ENCODE data around the gene P3H3. TPM values are rescaled to one million over a fixed set of nuclear protein-coding genes. Genes with fewer than 3 reads are reported as not detected.
A peak's percentile ranks its signal among the peaks of the same experiment; 100 is the strongest.

The P3H3 gene
- total RNA-seq, 2 experiments from 2014 or later: 0.86 to 1.3 TPM

DNA sequence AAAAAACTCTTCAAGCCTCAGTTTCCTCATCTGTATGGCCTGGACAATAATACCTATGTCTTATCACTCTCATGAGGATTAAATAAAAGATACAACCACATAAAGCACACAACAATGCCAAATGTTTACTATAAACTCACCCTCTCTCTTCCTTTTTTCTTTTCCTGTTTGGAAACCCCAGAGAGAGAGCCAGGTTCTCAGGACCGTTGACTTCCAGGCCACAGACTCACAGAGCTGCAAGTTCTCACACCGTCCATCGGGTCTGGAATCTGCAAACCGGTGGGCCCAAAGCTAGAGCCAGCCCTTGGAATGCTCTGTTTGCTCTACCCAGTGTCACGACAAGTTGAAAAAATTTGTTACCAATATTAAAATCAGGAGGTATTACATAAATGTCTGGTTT lies 43.4 kb upstream of the P3H3 start:
- Mint-ChIP-seq H3K27me3 (no peaks in the 10 kb centered on the region), H3K27ac (no peak overlapping the region), H3K36me3 (ENCODE audit: low read depth) (peaks cover 2% of the 10 kb centered on the region), H3K4me3 (no peak overlapping the region), H3K9me3 (ENCODE audit: low read depth) (no peaks in the 10 kb centered on the region), H3K4me1 (peaks cover 82% of the 10 kb centered on the region)
- ATAC-seq (no peak), DNase-seq (no peak)
- POLR2A ChIA-PET: interaction anchor here (0.6 kb wide), 1 partner anchor 85 kb away, joined by 3 read pairs; no protein-coding TSS in a partner anchor
- CTCF ChIA-PET: interaction anchor here (0.6 to 1.8 kb wide), 5 partner anchors 16 to 117 kb away, joined by 3 to 9 read pairs (median 7); partner anchors contain the start of genes MLF2 and PTMS
- intact Hi-C loops (cut with DNase I, micrococcal nuclease): loop anchor here (5.0 kb wide), 3 partner anchors 177 to 442 kb away; partner anchors contain the start of genes CD27 (in 1 of the 2), CHD4 (in 1 of the 2) and TNFRSF1A (in 1 of the 2)

DNA sequence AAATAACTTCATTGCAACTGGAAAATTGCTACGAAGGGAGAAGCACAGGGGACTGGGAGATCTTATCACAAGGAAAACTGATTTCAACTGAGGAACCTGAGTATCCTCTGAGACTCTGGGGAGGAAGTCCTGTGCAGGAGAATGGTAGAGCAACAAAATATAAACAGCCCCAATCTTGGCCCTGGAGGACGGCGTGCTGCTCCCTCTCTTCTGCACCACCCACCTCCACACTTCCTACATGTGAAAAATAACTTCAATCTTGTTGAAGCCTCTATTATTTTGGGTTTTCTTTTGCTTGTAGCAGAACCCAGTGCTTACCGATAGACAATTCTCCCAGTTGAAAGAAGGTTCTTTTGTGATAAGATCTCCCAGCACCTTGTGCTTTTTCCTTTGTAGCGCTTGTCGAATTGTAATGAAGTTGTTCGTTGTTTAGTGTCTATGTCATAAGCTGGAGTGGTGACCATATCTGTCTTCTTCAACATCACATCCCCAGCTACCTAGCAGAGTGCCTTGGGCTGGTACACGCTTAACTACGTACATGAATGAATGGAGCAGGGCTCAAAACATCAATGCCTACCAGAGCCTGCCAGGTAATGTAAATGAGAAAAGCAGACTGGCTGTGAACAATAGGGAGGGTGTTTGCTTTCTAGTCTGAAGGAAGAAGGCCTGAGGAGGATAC lies 41.7 kb upstream of the P3H3 start:
- Mint-ChIP-seq H3K9me3 (ENCODE audit: low read depth) (no peaks in the 10 kb centered on the region), H3K27me3 (no peaks in the 10 kb centered on the region), H3K4me1 (peaks cover 67% of the 10 kb centered on the region), H3K27ac (peak overlapping the region; percentile 90), H3K36me3 (ENCODE audit: low read depth) (peaks cover 14% of the 10 kb centered on the region), H3K4me3 (peak overlapping the region; percentile 66)
- ChIA-PET CTCF (interaction anchor here (0.5 to 1.7 kb wide), 13 partner anchors 8 to 206 kb away, joined by 3 to 8 read pairs (median 4); partner anchors contain the start of genes CDCA3, PTMS and USP5), POLR2A (interaction anchor here (0.8 kb wide), 1 partner anchor 10 kb away, joined by 3 read pairs; no protein-coding TSS in a partner anchor)
- ATAC-seq (peak; percentile 14), DNase-seq (peak; percentile 42)
- intact Hi-C loops (cut with DNase I, micrococcal nuclease): loop anchor here (5.0 kb wide), 2 partner anchors 179 to 444 kb away; partner anchors contain the start of genes CHD4 (in 1 of the 2) and TNFRSF1A (in 1 of the 2)

DNA sequence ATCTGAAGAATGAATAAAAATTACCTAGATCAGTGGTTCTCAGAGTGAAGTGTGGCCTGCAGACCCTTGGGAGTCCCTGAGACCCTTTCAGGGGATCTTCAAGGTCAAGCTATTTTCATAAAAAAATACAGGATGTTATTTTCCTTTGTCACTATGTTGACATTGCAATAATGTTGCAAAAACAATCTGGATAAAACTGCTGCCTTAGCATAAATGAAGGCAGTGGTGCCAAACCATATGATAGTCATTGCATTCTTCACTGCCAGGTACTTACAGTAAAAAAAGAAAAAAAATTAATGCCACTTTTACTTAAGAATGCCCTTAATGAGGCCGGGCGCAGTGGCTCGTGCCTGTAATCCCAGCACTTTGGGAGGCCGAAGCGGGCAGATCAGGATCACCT lies 40.9 kb upstream of the P3H3 start:
- peak overlapping the region; percentile 66 for H3K4me3 Mint-ChIP-seq
- POLR2A ChIA-PET: no interaction called here
- no peak for ATAC-seq
- peaks cover 21% of the 10 kb centered on the region for H3K36me3 Mint-ChIP-seq (ENCODE audit: low read depth)
- intact Hi-C loops (cut with DNase I, micrococcal nuclease): loop anchor here (5.0 kb wide), 2 partner anchors 180 to 445 kb away; partner anchors contain the start of genes CHD4 (in 1 of the 2) and TNFRSF1A (in 1 of the 2)
- H3K9me3 Mint-ChIP-seq (ENCODE audit: low read depth): no peaks in the 10 kb centered on the region
- CTCF ChIA-PET: interaction anchor here (0.5 to 1.7 kb wide), 13 partner anchors 9 to 207 kb away, joined by 3 to 8 read pairs (median 4); partner anchors contain the start of genes CDCA3, PTMS and USP5
- peak overlapping the region; percentile 90 for H3K27ac Mint-ChIP-seq
- no peaks in the 10 kb centered on the region for H3K27me3 Mint-ChIP-seq
- H3K4me1 Mint-ChIP-seq: peaks cover 66% of the 10 kb centered on the region
- no peak for DNase-seq

DNA sequence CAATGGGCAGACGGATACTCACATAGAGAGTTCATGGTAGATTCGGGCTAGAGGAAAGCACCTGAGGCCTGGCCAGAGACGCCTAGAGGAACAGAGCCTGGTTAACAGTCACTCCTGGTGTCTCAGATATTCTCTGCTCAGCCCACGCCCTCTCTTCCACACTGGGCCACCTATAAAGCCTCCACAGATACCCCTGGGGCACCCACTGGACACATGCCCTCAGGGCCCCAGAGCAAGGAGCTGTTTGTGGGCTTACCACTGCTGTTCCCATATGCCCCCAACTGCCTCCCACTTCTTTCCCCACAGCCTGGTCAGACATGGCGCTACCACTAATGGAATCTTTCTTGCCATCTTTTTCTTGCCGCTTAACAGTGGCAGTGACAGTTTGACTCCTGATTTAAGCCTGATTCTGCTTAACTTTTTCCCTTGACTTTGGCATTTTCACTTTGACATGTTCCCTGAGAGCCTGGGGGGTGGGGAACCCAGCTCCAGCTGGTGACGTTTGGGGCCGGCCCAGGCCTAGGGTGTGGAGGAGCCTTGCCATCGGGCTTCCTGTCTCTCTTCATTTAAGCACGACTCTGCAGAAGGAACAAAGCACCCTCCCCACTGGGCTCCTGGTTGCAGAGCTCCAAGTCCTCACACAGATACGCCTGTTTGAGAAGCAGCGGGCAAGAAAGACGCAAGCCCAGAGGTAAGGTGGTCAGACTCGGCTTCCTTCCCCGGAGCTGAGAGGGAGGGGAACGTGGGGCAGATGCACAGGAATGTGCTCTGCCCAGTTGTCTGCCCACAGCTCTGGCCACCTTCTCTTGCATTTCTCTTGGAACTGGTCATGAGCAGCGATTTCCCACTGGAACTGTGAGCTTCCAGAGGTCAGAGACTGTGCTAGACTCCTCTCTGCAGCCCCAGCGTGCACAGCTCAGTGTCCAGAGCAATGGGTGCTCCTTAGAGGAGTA lies 39.0 kb upstream of the P3H3 start, which contains the start of gene CD4:
Gene CD4 (plus strand): TSS at position 557 of the 953 bp plus-strand sequence. CDS start 10,611 bp downstream, outside the sequence.
- peak; percentile 79 for ATAC-seq
- DNase-seq: peak; percentile 94
- peak within 1 kb of the TSS; percentile 89 for H3K4me3 Mint-ChIP-seq
- H3K36me3 Mint-ChIP-seq (ENCODE audit: low read depth): peaks cover 32% of the 10 kb centered on the region
- intact Hi-C loops (cut with DNase I, micrococcal nuclease): loop anchor here (1.0 to 5.0 kb wide), 4 partner anchors 10 to 447 kb away; partner anchors contain the start of genes CHD4 (in 2 of the 2) and TNFRSF1A (in 1 of the 2)
- no peaks in the 10 kb centered on the region for H3K27me3 Mint-ChIP-seq
- POLR2A ChIA-PET: interaction anchor here (0.6 to 1.9 kb wide), 10 partner anchors 9 to 255 kb away, joined by 3 to 14 read pairs (median 4); partner anchors contain the start of genes CDCA3, GAPDH, MLF2 and PTMS
- peak within 1 kb of the TSS; percentile 93 for H3K27ac Mint-ChIP-seq
- no peaks in the 10 kb centered on the region for H3K9me3 Mint-ChIP-seq (ENCODE audit: low read depth)
- H3K4me1 Mint-ChIP-seq: peaks cover 60% of the 10 kb centered on the region
- CTCF ChIA-PET: interaction anchor here (0.7 to 2.9 kb wide), 8 partner anchors 9 to 156 kb away, joined by 3 to 37 read pairs (median 6); partner anchors contain the start of gene MLF2

DNA sequence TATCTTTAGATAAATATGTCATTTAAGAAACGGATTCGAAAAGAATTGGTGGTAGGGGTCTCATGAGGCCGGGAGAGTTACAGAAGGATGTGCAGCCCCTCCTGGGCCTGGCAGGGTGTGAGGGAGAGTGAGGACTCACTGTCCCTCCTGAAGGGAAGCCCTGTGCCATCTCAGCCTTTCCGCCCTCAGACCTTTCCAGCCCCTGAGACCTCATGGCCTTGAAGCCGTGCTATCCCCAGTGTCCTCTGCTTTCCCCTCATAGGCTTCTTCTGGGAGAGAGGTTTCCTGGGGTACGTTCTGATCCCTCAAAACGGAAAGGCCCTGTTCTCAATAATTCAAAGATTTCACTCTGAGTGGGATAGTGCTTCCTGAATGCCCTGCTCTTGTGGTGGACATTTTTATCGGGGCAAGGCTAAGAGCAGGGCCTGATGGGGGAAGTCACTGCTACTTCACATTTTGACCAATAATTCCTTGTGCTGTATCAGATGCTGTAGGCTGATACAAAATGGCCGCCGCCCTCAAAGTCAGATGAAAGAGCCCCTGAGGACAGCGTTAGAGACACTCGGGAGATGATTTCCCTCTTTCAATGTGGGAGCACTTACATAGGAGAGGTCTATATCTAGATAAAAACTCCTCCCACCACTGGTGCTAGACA lies 37.6 kb upstream of the P3H3 start:
- CTCF ChIA-PET: interaction anchor here (0.5 to 3.4 kb wide), 7 partner anchors 10 to 138 kb away, joined by 3 to 37 read pairs (median 4); partner anchors contain the start of genes COPS7A and MLF2
- ATAC-seq: peak; percentile 46

DNA sequence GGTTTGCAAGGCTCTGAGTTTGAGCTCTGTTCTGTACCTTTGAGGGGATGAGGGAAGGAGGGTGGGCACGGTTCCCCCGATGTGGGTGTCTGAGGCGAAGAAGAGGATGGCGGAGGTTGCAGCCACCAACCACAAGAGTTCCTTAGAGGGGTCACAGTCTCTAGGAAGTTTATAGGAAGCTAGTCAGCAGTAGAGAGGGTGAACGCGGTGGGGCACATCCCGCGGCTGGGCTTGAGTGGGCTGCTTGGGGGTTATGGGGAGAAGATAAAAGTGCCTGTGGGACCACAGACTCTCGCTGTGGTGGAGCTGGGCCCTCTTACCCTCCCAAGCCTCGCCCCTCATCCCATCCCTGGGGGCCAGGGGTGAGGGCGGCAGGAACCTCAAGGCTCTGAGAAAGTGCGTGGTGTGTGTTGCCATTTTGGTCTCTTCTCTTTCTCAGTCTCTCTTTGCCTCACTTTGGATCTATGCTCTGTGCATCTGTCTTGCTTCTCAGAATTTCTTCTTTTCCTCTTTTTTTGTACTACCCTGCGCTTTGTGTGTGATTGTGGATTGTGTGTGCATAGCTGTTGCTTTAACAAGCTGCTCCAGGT lies 36.2 kb upstream of the P3H3 start:
- intact Hi-C loops (cut with DNase I, micrococcal nuclease): loop anchor here in 1 of 2 experiments (2.0 to 5.0 kb wide), 3 partner anchors 19 to 40 kb away; partner anchors contain the start of genes LAG3, MLF2 and P3H3
- ChIA-PET CTCF (interaction anchor here (0.6 to 3.4 kb wide), 14 partner anchors 11 to 623 kb away, joined by 3 to 29 read pairs (median 3); partner anchors contain the start of genes MLF2 and PTMS), POLR2A (interaction anchor here (0.9 to 1.6 kb wide), 7 partner anchors 11 to 258 kb away, joined by 3 to 7 read pairs (median 5); partner anchors contain the start of genes C12orf57, COPS7A, GAPDH and LAG3)
- peak overlapping the region; percentile 89 for H3K4me3 Mint-ChIP-seq
- ATAC-seq: no peak
- H3K36me3 Mint-ChIP-seq (ENCODE audit: low read depth): peaks cover 47% of the 10 kb centered on the region
- H3K27ac Mint-ChIP-seq: peak overlapping the region; percentile 93
- DNase-seq: peak; percentile 42
- H3K9me3 Mint-ChIP-seq (ENCODE audit: low read depth): no peaks in the 10 kb centered on the region
- H3K4me1 Mint-ChIP-seq: peaks cover 54% of the 10 kb centered on the region
- no peaks in the 10 kb centered on the region for H3K27me3 Mint-ChIP-seq

More for the DNA sequence above, 37.6 kb upstream of the P3H3 start:
- Mint-ChIP-seq H3K4me1 (peaks cover 54% of the 10 kb centered on the region), H3K27ac (peak overlapping the region; percentile 93), H3K9me3 (ENCODE audit: low read depth) (no peaks in the 10 kb centered on the region), H3K36me3 (ENCODE audit: low read depth) (peaks cover 40% of the 10 kb centered on the region), H3K27me3 (no peaks in the 10 kb centered on the region), H3K4me3 (peak overlapping the region; percentile 89)
- intact Hi-C loops (cut with DNase I, micrococcal nuclease): loop anchor here (1.0 to 5.0 kb wide), 4 partner anchors 18 to 38 kb away; partner anchors contain the start of genes MLF2 (in 2 of the 2), LAG3 (in 1 of the 2) and P3H3 (in 1 of the 2)
- peak; percentile 77 for DNase-seq
- POLR2A ChIA-PET: interaction anchor here (1.9 kb wide), 1 partner anchor 10 kb away, joined by 14 read pairs; no protein-coding TSS in a partner anchor

DNA sequence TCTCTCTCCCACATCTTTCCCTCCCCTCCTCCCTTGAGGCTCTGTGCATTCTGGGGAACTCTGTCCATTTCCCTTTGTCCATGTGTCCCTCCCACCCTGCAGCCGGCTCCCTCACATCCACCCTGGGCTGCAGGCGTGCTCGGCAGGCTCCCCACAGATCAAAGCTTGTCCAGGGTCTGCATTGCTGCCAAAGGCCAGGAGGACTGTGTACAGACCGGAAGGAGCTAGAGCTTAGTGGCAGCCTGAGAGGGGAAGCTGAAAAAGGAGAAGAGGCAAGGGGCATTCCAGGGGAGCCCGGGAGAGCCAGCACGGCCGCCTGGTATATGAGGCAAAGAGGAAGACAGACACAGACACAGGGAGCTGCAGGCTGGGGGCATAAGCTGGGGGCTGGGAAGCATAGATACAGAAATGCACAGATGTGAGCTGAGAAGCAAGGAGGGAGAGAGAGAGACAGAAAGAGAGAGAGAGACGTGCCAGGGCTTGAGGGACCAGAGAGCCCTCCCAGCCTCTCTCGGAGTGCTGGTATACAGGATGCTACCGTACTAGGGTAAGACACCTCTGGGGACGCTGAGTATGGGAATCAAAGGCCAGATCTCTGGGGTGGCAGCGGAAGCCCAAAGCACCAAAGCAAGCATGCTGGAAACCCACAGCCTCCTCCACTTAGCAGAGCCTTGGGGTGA lies 35.5 kb upstream of the P3H3 start:
- H3K4me1 Mint-ChIP-seq: peaks cover 56% of the 10 kb centered on the region
- ChIA-PET POLR2A (interaction anchor here (0.6 to 1.6 kb wide), 9 partner anchors 10 to 304 kb away, joined by 3 to 7 read pairs (median 4); partner anchors contain the start of genes C12orf57, COPS7A, GAPDH and LAG3), CTCF (interaction anchor here (0.5 to 3.4 kb wide), 17 partner anchors 10 to 623 kb away, joined by 3 to 29 read pairs (median 3); partner anchors contain the start of genes CDCA3, MLF2 and PTMS)
- DNase-seq (peak; percentile 52), ATAC-seq (peak; percentile 20)
- H3K9me3 Mint-ChIP-seq (ENCODE audit: low read depth): no peaks in the 10 kb centered on the region
- H3K4me3 Mint-ChIP-seq: peak overlapping the region; percentile 89
- H3K27me3 Mint-ChIP-seq: no peaks in the 10 kb centered on the region
- H3K36me3 Mint-ChIP-seq (ENCODE audit: low read depth): peaks cover 52% of the 10 kb centered on the region
- peak overlapping the region; percentile 93 for H3K27ac Mint-ChIP-seq
- intact Hi-C loops (cut with DNase I, micrococcal nuclease): loop anchor here in 1 of 2 experiments (5.0 kb wide), 2 partner anchors 35 to 40 kb away; partner anchors contain the start of genes MLF2 and P3H3

DNA sequence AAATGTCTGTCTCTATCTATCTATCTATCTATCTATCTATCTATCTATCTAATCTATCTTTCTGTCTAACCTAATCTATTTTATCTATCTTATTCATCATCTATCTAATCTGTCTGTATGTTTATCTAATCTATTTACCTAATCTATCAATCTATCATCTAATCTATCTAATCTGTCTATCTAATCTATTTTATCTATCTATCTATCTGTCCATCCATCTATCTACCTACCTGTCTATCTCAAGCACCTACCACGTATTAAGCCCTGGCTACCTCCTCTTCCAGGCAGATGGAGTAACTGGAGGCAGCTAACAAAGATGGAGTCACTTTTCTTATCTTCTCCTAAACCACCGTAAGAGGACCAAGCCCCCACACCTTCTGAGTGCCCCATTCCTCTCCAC lies 33.1 kb upstream of the P3H3 start:
- CTCF ChIA-PET: interaction anchor here (1.3 to 1.6 kb wide), 2 partner anchors 40 to 57 kb away, joined by 3 read pairs; no protein-coding TSS in a partner anchor
- H3K9me3 Mint-ChIP-seq (ENCODE audit: low read depth): no peaks in the 10 kb centered on the region
- H3K36me3 Mint-ChIP-seq (ENCODE audit: low read depth): peaks cover 66% of the 10 kb centered on the region
- no peaks in the 10 kb centered on the region for H3K27me3 Mint-ChIP-seq
- intact Hi-C loops (cut with DNase I, micrococcal nuclease): no loop called here
- no peak for ATAC-seq
- POLR2A ChIA-PET: no interaction called here
- H3K4me3 Mint-ChIP-seq: no peak overlapping the region
- peaks cover 60% of the 10 kb centered on the region for H3K4me1 Mint-ChIP-seq
- no peak for DNase-seq
- no peak overlapping the region for H3K27ac Mint-ChIP-seq

DNA sequence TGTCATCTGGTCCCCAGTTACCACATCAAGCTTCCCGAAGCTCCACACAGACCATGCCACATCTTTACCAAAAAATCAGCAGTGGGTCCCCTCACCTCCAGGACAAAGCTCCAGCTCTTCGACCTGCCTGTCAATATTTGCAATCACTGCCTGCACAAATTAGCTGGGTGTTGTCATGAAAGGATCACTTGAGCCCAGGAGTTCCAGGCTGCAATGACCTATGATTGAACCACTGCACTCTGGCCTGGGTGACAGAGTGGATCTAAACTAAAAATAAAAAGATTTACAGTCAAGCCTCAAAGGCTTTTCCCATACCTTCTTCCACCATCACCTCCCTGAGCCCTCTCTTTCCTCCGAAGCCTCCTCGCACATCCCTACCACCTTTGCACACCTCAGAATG lies 31.6 kb upstream of the P3H3 start:
- H3K4me3 Mint-ChIP-seq: no peak overlapping the region
- ATAC-seq: no peak
- H3K27me3 Mint-ChIP-seq: no peaks in the 10 kb centered on the region
- H3K9me3 Mint-ChIP-seq (ENCODE audit: low read depth): no peaks in the 10 kb centered on the region
- peaks cover 60% of the 10 kb centered on the region for H3K4me1 Mint-ChIP-seq
- H3K27ac Mint-ChIP-seq: no peak overlapping the region
- DNase-seq: no peak
- intact Hi-C loops (cut with DNase I, micrococcal nuclease): no loop called here
- CTCF ChIA-PET: interaction anchor here (0.6 to 1.6 kb wide), 6 partner anchors 30 to 59 kb away, joined by 3 to 5 read pairs (median 3); partner anchors contain the start of genes MLF2 and PTMS
- H3K36me3 Mint-ChIP-seq (ENCODE audit: low read depth): peaks cover 58% of the 10 kb centered on the region
- POLR2A ChIA-PET: interaction anchor here (1.0 kb wide), 1 partner anchor 10 kb away, joined by 3 read pairs; no protein-coding TSS in a partner anchor
